GM12892 (cell line): ENCODE data around the gene EGLN2.

Experiments used
- POLR2A ChIP-seq: IDR thresholded peaks from 2 replicates; pipeline ENCODE4 v1.6.1; 2011; ENCODE audit warnings: low read depth, low read length, control low read depth
- POLR2AphosphoS5 ChIP-seq: IDR thresholded peaks from 2 replicates; pipeline ENCODE4 v1.6.1; 2011; ENCODE audit warnings: low read depth, low read length, control low read depth

DNA sequence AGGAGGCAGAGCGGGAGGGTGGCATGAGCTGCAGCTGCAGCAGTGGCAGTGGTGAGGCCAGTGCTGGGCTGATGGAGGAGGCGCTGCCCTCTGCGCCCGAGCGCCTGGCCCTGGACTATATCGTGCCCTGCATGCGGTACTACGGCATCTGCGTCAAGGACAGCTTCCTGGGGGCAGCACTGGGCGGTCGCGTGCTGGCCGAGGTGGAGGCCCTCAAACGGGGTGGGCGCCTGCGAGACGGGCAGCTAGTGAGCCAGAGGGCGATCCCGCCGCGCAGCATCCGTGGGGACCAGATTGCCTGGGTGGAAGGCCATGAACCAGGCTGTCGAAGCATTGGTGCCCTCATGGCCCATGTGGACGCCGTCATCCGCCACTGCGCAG, 2.0 kb downstream of the EGLN2 start:
- no peak for TF ChIP-seq POLR2A
- no peak for TF ChIP-seq POLR2AphosphoS5
